ENCODE results near the gene CYP26C1. TPM values are rescaled to one million over a fixed set of nuclear protein-coding genes. Genes with fewer than 3 reads are reported as not detected.

Gene CYP26C1
- total and polyA plus RNA-seq, 8 donors: 0.09 to 0.42 (median 0.18) TPM; not detected in 5

- ATAC-seq: no peak
- no peak overlapping the region for H3K27ac ChIP-seq
- peaks cover 12 to 36% of the 10 kb centered on the region in 2 donors for H3K4me1 ChIP-seq
- peak in 1 of 4 donors; percentile 80 for DNase-seq
- H3K4me3 ChIP-seq: no peak overlapping the region
- no peaks in the 10 kb centered on the region for H3K9me3 ChIP-seq
- peaks cover 96 to 100% of the 10 kb centered on the region in 2 donors for H3K27me3 ChIP-seq
- intact Hi-C loops (cut with DNase I): no loop called here
- TF ChIP-seq, protein P1, sequence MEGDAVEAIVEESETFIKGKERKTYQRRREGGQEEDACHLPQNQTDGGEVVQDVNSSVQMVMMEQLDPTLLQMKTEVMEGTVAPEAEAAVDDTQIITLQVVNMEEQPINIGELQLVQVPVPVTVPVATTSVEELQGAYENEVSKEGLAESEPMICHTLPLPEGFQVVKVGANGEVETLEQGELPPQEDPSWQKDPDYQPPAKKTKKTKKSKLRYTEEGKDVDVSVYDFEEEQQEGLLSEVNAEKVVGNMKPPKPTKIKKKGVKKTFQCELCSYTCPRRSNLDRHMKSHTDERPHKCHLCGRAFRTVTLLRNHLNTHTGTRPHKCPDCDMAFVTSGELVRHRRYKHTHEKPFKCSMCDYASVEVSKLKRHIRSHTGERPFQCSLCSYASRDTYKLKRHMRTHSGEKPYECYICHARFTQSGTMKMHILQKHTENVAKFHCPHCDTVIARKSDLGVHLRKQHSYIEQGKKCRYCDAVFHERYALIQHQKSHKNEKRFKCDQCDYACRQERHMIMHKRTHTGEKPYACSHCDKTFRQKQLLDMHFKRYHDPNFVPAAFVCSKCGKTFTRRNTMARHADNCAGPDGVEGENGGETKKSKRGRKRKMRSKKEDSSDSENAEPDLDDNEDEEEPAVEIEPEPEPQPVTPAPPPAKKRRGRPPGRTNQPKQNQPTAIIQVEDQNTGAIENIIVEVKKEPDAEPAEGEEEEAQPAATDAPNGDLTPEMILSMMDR (IDR thresholded peaks at IDR 0.05): no peak
- peaks cover 0 to 12% of the 10 kb centered on the region in 2 donors for H3K36me3 ChIP-seq
These were observed 8.0 kb downstream of the CYP26C1 start for GRCh38 chr10:93068411-93069244.

DNA sequence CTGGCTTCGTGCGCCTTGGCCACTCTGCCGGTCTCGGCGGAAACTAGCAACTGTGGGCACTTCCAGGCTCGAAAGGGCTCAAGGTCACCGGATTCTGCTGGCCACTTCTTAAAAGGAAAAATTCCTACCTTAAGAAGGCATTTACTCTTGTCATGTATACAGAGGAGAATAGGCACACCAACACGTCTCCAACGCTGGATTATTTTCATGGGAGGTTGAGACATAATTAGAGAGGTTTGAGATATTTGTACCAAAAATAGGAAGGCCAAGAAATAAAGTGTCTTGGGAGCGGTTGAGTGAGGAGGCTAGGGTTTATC, 8.6 kb downstream of the CYP26C1 start:
- intact Hi-C loops (cut with DNase I): no loop called here
- Histone ChIP-seq H3K9me3 (no peaks in the 10 kb centered on the region), H3K36me3 (peaks cover 0 to 11% of the 10 kb centered on the region in 2 donors), H3K4me1 (peaks cover 17 to 42% of the 10 kb centered on the region in 2 donors), H3K27ac (no peak overlapping the region), H3K4me3 (no peak overlapping the region), H3K27me3 (peaks cover 96 to 100% of the 10 kb centered on the region in 2 donors)
- DNase-seq (no peak), ATAC-seq (no peak)
- TF ChIP-seq, protein P1 (IDR thresholded peaks at IDR 0.05): no peak

GRCh38 chr10:93070378-93071176, 10.0 kb downstream of the CYP26C1 start:
- no peak overlapping the region for H3K4me3 ChIP-seq
- no peaks in the 10 kb centered on the region for H3K9me3 ChIP-seq
- DNase-seq (no peak), ATAC-seq (no peak)
- no peak overlapping the region for H3K27ac ChIP-seq
- H3K27me3 ChIP-seq: peaks cover 96 to 100% of the 10 kb centered on the region in 2 donors
- TF ChIP-seq, protein P1 (IDR thresholded peaks at IDR 0.05): no peak
- intact Hi-C loops (cut with DNase I): no loop called here
- no peaks in the 10 kb centered on the region for H3K36me3 ChIP-seq
- peaks cover 22 to 51% of the 10 kb centered on the region in 2 donors for H3K4me1 ChIP-seq

DNA sequence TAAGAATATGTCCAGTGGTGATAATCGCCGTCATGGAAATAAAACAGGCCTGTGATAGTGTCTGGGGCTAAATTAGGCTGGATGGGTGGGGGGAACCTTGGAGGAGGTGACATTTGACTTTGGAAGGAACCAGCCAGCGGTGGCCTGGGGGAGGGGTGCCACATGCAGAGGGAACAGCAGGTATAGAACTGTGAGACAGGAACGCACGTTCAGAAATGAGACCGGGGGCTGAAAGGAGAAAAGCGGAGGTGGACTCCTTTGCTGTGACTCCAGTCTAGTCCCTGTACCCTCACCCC, 10.5 kb downstream of the CYP26C1 start:
- H3K27me3 ChIP-seq: peaks cover 95 to 100% of the 10 kb centered on the region in 2 donors
- H3K4me3 ChIP-seq: no peak overlapping the region
- TF ChIP-seq, protein P1 (IDR thresholded peaks at IDR 0.05): no peak
- intact Hi-C loops (cut with DNase I): no loop called here
- no peaks in the 10 kb centered on the region for H3K9me3 ChIP-seq
- H3K36me3 ChIP-seq: no peaks in the 10 kb centered on the region
- DNase-seq: no peak
- H3K4me1 ChIP-seq: peaks cover 22 to 46% of the 10 kb centered on the region in 2 donors
- ATAC-seq: no peak
- H3K27ac ChIP-seq: no peak overlapping the region

GRCh38 chr10:93071674-93072224, 11.2 kb downstream of the CYP26C1 start:
- peak; percentile 80 for ATAC-seq
- H3K27ac ChIP-seq: no peak overlapping the region
- H3K4me1 ChIP-seq: peaks cover 22 to 46% of the 10 kb centered on the region in 2 donors
- DNase-seq: peak in 1 of 4 donors; percentile 80
- intact Hi-C loops (cut with DNase I): no loop called here
- H3K36me3 ChIP-seq: no peaks in the 10 kb centered on the region
- no peaks in the 10 kb centered on the region for H3K9me3 ChIP-seq
- H3K4me3 ChIP-seq: peak overlapping the region; percentile 9 to 30
- TF ChIP-seq, protein P1 (IDR thresholded peaks at IDR 0.05): no peak
- peaks cover 89 to 100% of the 10 kb centered on the region in 2 donors for H3K27me3 ChIP-seq

All from left lung (tissue), 10 donors.